Kidney glomerular epithelial cell (primary cell): ENCODE results near the gene CDSN.
"Not testable (repeated sequence)": the region's sequence is repeated elsewhere in the genome, so short reads cannot be mapped to it uniquely, and the experiment has no call there.

Source experiments
- DNase-seq: peaks from one replicate; lab custom pipeline; 2025; lab: John Stamatoyannopoulos, UW

The CDSN gene

GRCh38 chr6:31086788-31087440 lies 33.3 kb downstream of the CDSN start:
- DNase-seq = peak; percentile 47

GRCh38 chr6:31083742-31084354 lies 36.4 kb downstream of the CDSN start:
- no peak for DNase-seq

- DNase-seq = no peak
Measured at GRCh38 chr6:31081872-31082271, 38.4 kb downstream of the CDSN start.

GRCh38 chr6:31079656-31080261 lies 40.5 kb downstream of the CDSN start:
- peak; percentile 58 for DNase-seq

GRCh38 chr6:31076611-31077010 lies 43.6 kb downstream of the CDSN start:
- no peak for DNase-seq

- no peak for DNase-seq
Measured at GRCh38 chr6:31075528-31075927, 44.7 kb downstream of the CDSN start.

GRCh38 chr6:31074401-31074800 lies 45.8 kb downstream of the CDSN start:
- DNase-seq = no peak

- DNase-seq = peak; percentile 74
Measured at GRCh38 chr6:31070711-31071197, 49.5 kb downstream of the CDSN start.

GRCh38 chr6:31068669-31069340 lies 51.4 kb downstream of the CDSN start:
- peak; percentile 93 for DNase-seq

GRCh38 chr6:31067891-31068668 lies 52.2 kb downstream of the CDSN start:
- not testable (repeated sequence) for DNase-seq

GRCh38 chr6:31067028-31067427 lies 53.2 kb downstream of the CDSN start:
- DNase-seq = not testable (repeated sequence)

- DNase-seq = no peak
Measured at GRCh38 chr6:31065556-31065955, 54.7 kb downstream of the CDSN start.
